ENCODE data around the gene PSTPIP1.
A peak's percentile ranks its signal among the peaks of the same experiment; 100 is the strongest.

Gene PSTPIP1

GRCh38 chr15:77032647-77033416 lies 37.9 kb downstream of the PSTPIP1 start:
- DNase-seq (ENCODE audit: low read depth), result no peak
- H3K4me3 ChIP-seq (ENCODE audit: low read depth, low read length), result no peak overlapping the region
- TF ChIP-seq CTCF (IDR thresholded peaks at IDR 0.05; ENCODE audit: low read depth, low read length, missing control alignments), result no peak

- no peak for DNase-seq (ENCODE audit: low read depth)
- TF ChIP-seq CTCF (IDR thresholded peaks at IDR 0.05; ENCODE audit: low read depth, low read length, missing control alignments), result no peak
- no peak overlapping the region for H3K4me3 ChIP-seq (ENCODE audit: low read depth, low read length)
Measured at GRCh38 chr15:77033417-77033728, 38.4 kb downstream of the PSTPIP1 start.

GRCh38 chr15:77033729-77034671 lies 39.1 kb downstream of the PSTPIP1 start:
- TF ChIP-seq CTCF (IDR thresholded peaks at IDR 0.05; ENCODE audit: low read depth, low read length, missing control alignments), result no peak
- no peak for DNase-seq (ENCODE audit: low read depth)
- no peak overlapping the region for H3K4me3 ChIP-seq (ENCODE audit: low read depth, low read length)

- peak; percentile 87 for TF ChIP-seq CTCF (IDR thresholded peaks at IDR 0.05; ENCODE audit: low read depth, low read length, missing control alignments)
- DNase-seq (ENCODE audit: low read depth), result no peak
- H3K4me3 ChIP-seq (ENCODE audit: low read depth, low read length), result no peak overlapping the region
Measured at GRCh38 chr15:77034695-77035489, 40.0 kb downstream of the PSTPIP1 start.

- no peak for DNase-seq (ENCODE audit: low read depth)
- H3K4me3 ChIP-seq (ENCODE audit: low read depth, low read length), result no peak overlapping the region
- TF ChIP-seq CTCF (IDR thresholded peaks at IDR 0.05; ENCODE audit: low read depth, low read length, missing control alignments), result no peak
Measured at GRCh38 chr15:77035584-77035983, 40.7 kb downstream of the PSTPIP1 start.

- TF ChIP-seq CTCF (IDR thresholded peaks at IDR 0.05; ENCODE audit: low read depth, low read length, missing control alignments), result no peak
- no peak overlapping the region for H3K4me3 ChIP-seq (ENCODE audit: low read depth, low read length)
- no peak for DNase-seq (ENCODE audit: low read depth)
Measured at GRCh38 chr15:77035999-77036471, 41.1 kb downstream of the PSTPIP1 start.

Measured in GM12864 (cell line).